Naive B cell (primary cell): Measurements from ENCODE around the gene PPIL4. TPM values are rescaled to one million over a fixed set of nuclear protein-coding genes. Genes with fewer than 3 reads are reported as not detected.
A peak's percentile ranks its signal among the peaks of the same experiment; 100 is the strongest.
"Not testable (repeated sequence)": the region's sequence is repeated elsewhere in the genome, so short reads cannot be mapped to it uniquely, and the experiment has no call there.

Experiments used
- ATAC-seq, 2 donors: fragments of 150-1000 bp; cut with Tn5 transposase; 2 replicates each; pipeline ENCODE4 v1.10.0; 2021; ENCODE audit warnings: low read depth in 2 of 2, mild to moderate bottlenecking in 2 of 2, moderate library complexity in 2 of 2
- DNase-seq: peaks from one replicate; pipeline ENCODE4 v3.0.0; 2022
- H3K27ac Mint-ChIP-seq, 6 donors: one replicate each; pipeline ENCODE4 v1.8.0; 2020 to 2022; ENCODE audit warnings: mild to moderate bottlenecking in 6 of 6, mixed read lengths in 6 of 6, moderate library complexity in 5 of 6, inconsistent platforms in 2 of 6
- H3K27me3 Mint-ChIP-seq, 3 donors: one replicate each; pipeline ENCODE4 v1.8.0; 2021 to 2022; ENCODE audit warnings: mixed read lengths in 3 of 3, mild to moderate bottlenecking in 1 of 3
- H3K36me3 Mint-ChIP-seq, 2 donors: one replicate each; pipeline ENCODE4 v1.8.0; 2020 to 2022; ENCODE audit warnings: mixed read lengths in 2 of 2, inconsistent platforms in 1 of 2, mild to moderate bottlenecking in 1 of 2
- H3K4me1 Mint-ChIP-seq, 3 donors: one replicate each; pipeline ENCODE4 v1.8.0; 2020 to 2022; ENCODE audit warnings: mixed read lengths in 3 of 3, inconsistent platforms in 1 of 3, mild to moderate bottlenecking in 1 of 3, moderate library complexity in 1 of 3
- H3K4me3 Mint-ChIP-seq, 8 donors: one replicate each; pipeline ENCODE4 v1.8.0; 2020 to 2022; ENCODE audit warnings: mild to moderate bottlenecking in 8 of 8, mixed read lengths in 8 of 8, moderate library complexity in 8 of 8, inconsistent platforms in 2 of 8
- H3K9me3 Mint-ChIP-seq, 7 donors: one replicate each; pipeline ENCODE4 v1.8.0; 2020 to 2022; ENCODE audit warnings: mixed read lengths in 7 of 7, mild to moderate bottlenecking in 5 of 7, inconsistent platforms in 2 of 7, moderate library complexity in 1 of 7
- polyA plus RNA-seq, 6 donors: library from polyadenylated mRNA; unstranded; fragments of 300-500 nt; fragmentation: Illumina TruSeq; gene quantifications; one replicate each; pipeline ENCODE4 v1.2.3, GENCODE V29; 2021; ENCODE audit warnings: low read depth in 6 of 6

Gene PPIL4
- polyA plus RNA-seq, 6 donors from 2014 or later: 10.4 to 16.2 (median 14.5) TPM

DNA sequence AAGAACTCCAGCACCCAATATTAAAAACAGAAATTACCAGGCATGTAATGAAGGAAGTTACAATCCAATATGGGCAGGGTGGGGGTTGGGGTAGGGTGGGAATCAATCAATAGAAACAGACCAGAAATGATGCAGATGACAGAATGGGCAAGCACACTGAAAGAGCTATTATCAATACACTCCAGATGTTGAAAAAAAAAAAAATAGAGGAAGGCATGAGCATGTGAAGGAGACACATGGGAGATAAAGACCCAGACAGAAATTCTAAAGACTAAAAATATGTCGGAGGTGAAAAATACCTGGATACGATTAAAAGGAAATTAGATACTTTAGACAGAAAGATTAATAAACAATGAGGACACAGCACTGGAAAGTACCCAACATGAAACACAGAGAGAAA, 42.0 kb downstream of the PPIL4 start:
- Mint-ChIP-seq H3K9me3 (no peaks in the 10 kb centered on the region), H3K27me3 (no peaks in the 10 kb centered on the region), H3K27ac (peak overlapping the region in 4 of 6 donors; percentile 5 to 88 (median 66)), H3K36me3 (peaks cover 13 to 19% of the 10 kb centered on the region in 2 donors), H3K4me3 (no peak overlapping the region), H3K4me1 (peaks cover 5 to 25% (median 17%) of the 10 kb centered on the region in 3 donors)
- ATAC-seq: no peak
- no peak for DNase-seq

DNA sequence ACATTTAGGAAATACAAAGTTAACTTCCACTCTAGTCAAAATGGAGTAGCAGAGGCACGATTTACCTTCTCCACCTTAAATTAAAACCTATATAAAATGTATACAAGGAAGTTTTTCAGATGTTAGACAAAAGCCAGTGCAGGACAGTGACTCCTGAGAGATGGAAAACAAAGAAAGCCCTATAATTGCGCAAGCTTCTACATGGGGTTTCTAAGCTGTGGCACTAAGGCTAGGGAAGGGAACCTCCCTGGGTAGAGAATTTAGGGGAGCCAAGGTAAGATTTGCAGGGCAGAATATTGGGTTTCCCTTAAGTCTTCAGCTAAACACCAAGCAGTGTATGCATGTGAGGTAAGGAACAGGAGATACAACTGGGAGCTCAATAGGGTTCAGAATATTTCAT, 42.6 kb downstream of the PPIL4 start:
- Mint-ChIP-seq H3K27me3 (no peaks in the 10 kb centered on the region), H3K4me1 (peaks cover 5 to 25% (median 19%) of the 10 kb centered on the region in 3 donors), H3K36me3 (peaks cover 13 to 19% of the 10 kb centered on the region in 2 donors), H3K4me3 (no peak overlapping the region), H3K27ac (peak overlapping the region in 4 of 6 donors; percentile 11 to 87 (median 77)), H3K9me3 (no peaks in the 10 kb centered on the region)
- no peak for DNase-seq
- ATAC-seq: no peak

DNA sequence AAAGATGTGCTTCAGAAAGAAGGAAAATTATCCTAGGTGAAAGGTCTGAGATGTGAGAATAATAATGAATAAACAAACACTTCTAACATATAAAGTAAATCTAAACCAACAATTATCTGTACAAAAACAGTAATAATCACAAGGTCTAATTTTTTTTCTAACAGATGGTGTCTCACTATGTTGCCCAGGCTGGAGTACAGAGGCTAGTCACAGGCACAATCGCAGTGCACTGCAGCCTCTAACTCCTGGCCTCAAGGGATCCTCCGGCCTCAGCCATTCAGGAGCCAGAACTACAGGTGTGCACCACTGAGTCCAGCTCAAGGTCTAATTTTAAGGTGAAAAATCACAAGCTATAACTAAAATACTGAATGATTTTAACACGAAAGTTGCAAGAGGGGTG, 44.1 kb downstream of the PPIL4 start:
- H3K4me3 Mint-ChIP-seq: no peak overlapping the region
- peaks cover 1 to 25% (median 19%) of the 10 kb centered on the region in 3 donors for H3K4me1 Mint-ChIP-seq
- H3K27ac Mint-ChIP-seq: peak overlapping the region; percentile 32 to 84 (median 65)
- peaks cover 8 to 19% of the 10 kb centered on the region in 2 donors for H3K36me3 Mint-ChIP-seq
- H3K27me3 Mint-ChIP-seq: no peaks in the 10 kb centered on the region
- H3K9me3 Mint-ChIP-seq: no peaks in the 10 kb centered on the region
- ATAC-seq (no peak), DNase-seq (no peak)

DNA sequence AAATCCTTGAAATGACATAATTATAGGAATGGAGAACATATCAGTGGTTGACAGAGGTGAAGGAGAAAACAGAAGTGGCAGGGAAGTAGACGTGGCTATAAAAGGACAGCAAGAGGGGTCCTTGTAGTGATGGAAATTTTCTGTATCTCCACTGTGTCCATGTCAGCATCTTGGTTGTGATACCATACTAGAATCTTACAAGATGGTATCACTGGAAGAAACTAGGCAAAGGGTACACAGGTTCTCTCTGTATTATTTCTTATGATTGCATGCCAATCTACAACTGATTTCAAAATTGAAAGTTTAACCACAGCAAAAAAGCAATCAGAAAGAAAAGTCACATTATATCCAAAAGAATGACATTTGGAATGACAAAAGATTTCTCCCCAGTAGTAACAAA, 44.6 kb downstream of the PPIL4 start:
- ATAC-seq (no peak), DNase-seq (no peak)
- Mint-ChIP-seq H3K27ac (peak overlapping the region in 2 of 6 donors; percentile 12 to 83), H3K9me3 (no peaks in the 10 kb centered on the region), H3K27me3 (no peaks in the 10 kb centered on the region), H3K4me1 (peaks cover 4 to 27% (median 19%) of the 10 kb centered on the region in 3 donors), H3K4me3 (no peak overlapping the region), H3K36me3 (peaks cover 8 to 19% of the 10 kb centered on the region in 2 donors)

DNA sequence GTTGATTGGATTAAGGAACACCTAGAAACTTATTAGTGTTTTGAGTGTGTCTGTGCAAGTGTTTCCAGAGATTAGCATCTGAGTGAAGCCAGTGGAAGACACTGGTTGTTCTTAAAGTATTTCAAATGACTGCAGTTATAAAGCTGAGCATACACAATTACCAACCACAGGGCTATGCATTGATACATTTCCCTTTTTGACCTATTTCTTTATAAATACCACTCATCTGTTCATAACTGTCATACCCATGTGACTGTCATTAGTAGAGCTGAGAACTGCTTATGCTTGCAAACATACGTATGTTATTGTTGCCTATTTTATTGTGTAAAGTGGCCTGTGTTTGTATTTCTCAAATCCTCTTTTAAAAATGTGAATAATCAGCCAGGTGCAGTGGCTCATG, 45.7 kb downstream of the PPIL4 start:
- DNase-seq (no peak), ATAC-seq (no peak)
- H3K4me1 Mint-ChIP-seq: peaks cover 11 to 39% (median 27%) of the 10 kb centered on the region in 3 donors
- no peaks in the 10 kb centered on the region for H3K27me3 Mint-ChIP-seq
- H3K27ac Mint-ChIP-seq: peak overlapping the region; percentile 49 to 82 (median 62)
- H3K36me3 Mint-ChIP-seq: peaks cover under 1 to 11% of the 10 kb centered on the region in 2 donors
- H3K9me3 Mint-ChIP-seq: no peaks in the 10 kb centered on the region
- no peak overlapping the region for H3K4me3 Mint-ChIP-seq

DNA sequence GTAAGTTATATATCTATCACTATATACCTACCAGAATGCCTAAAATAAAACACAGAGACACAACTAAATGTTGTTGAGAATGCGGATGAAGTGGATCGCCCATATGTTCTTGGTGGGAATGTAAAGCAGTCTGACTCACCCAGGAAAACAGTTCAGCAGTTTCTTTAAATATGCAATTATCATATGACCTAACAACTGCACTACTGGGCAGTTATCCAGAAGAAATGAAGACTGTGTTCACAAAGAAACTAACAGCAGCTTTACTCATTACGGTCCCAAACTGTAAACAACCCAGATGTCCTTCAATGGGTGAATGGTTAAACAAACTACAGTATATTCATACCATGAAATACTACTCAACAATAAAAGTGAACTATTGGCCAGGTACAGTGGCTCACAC, 46.8 kb downstream of the PPIL4 start:
- DNase-seq: no peak
- Mint-ChIP-seq H3K9me3 (no peaks in the 10 kb centered on the region), H3K4me1 (peaks cover 15 to 49% (median 34%) of the 10 kb centered on the region in 3 donors)

DNA sequence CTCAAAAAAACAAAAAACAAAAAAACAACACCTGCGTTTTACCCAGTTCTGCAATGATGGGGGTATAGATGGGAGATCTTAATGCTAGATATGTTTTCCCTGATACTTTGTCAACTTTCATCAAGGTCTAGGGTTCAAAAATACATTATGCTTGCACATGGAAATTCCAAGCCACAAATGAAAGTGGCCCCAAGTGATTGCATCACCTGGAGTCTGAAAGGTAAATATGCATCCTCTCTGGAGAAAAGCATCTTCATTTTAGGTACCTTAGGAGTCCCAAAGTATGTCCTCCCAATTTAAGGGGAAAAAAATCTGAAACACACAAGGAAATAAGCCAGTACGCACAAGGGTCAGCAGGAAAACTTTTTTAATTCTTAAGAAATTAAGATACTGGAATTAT, 48.5 kb downstream of the PPIL4 start:
- no peaks in the 10 kb centered on the region for H3K36me3 Mint-ChIP-seq
- H3K9me3 Mint-ChIP-seq: no peaks in the 10 kb centered on the region
- H3K4me1 Mint-ChIP-seq: peaks cover 28 to 65% (median 38%) of the 10 kb centered on the region in 3 donors
- ATAC-seq (no peak), DNase-seq (no peak)
- no peaks in the 10 kb centered on the region for H3K27me3 Mint-ChIP-seq
- no peak overlapping the region for H3K4me3 Mint-ChIP-seq
- peak overlapping the region in 4 of 6 donors; percentile 5 to 98 (median 52) for H3K27ac Mint-ChIP-seq

More for the DNA sequence above, 46.8 kb downstream of the PPIL4 start:
- H3K4me3 Mint-ChIP-seq: no peak overlapping the region
- no peaks in the 10 kb centered on the region for H3K27me3 Mint-ChIP-seq
- no peak for ATAC-seq
- H3K27ac Mint-ChIP-seq: peak overlapping the region in 4 of 6 donors; percentile 24 to 98 (median 84)
- peaks cover 0 to 6% of the 10 kb centered on the region in 2 donors for H3K36me3 Mint-ChIP-seq

DNA sequence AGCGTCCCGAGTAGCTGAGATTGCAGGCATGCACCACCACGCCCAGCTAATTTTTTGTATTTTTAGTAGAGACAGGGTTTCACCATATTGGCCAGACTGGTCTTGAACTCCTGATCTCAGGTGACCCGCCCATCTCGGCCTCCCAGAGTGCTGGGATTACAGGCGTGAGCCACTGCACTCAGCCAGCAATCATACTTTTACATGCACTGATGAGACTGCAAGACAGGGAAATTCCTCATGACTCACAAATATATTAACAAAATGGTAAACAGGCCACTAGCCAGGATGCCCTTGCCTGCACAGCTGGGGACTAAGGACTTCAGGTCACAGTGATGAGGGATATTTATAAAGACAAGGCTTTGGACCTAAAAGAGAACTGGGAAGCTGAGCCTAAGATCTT, 49.2 kb downstream of the PPIL4 start:
- H3K36me3 Mint-ChIP-seq, ATAC-seq, DNase-seq, H3K27me3 Mint-ChIP-seq, H3K9me3 Mint-ChIP-seq: not testable (repeated sequence)
- peaks cover 30 to 62% (median 38%) of the 10 kb centered on the region in 3 donors for H3K4me1 Mint-ChIP-seq
- peak overlapping the region in 4 of 8 donors; percentile 3 to 79 (median 62) for H3K4me3 Mint-ChIP-seq
- peak overlapping the region in 5 of 6 donors; percentile 47 to 98 (median 89) for H3K27ac Mint-ChIP-seq

DNA sequence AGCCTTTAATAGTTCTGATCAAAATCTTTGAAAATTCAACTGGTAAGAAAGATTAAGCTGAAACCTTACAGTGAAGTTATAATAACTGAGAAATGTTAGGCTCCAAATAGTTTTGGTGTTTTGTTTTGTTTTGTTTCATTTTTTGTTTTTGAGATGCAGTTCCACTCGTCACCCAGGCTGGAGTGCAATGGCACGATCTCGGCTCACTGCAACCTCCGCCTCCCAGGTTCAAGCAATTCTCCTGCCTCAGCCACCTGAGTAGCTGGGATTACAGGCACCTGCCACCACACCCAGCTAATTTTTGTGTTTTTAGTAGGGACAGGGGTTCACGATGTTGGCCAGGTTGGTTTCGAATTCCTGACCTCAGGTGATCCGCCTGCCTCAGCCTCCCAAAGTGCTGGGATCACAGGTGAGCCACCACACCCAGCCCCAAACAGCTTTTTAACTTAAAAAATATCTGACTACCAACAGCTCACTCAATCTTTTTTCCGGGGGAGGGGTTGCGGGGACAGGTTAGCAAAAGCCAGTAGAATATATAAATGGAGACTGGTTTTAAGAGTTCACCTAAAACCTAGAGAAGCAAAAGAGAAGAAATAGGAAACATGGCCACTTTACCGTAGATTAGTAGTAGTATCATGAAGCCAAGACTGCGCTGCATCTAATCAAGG, 50.4 kb downstream of the PPIL4 start:
- Mint-ChIP-seq H3K4me1 (peaks cover 33 to 64% (median 36%) of the 10 kb centered on the region in 3 donors), H3K27ac (peak overlapping the region; percentile 89 to 99 (median 94)), H3K4me3 (peak overlapping the region in 7 of 8 donors; percentile 12 to 86 (median 68))
- not testable (repeated sequence) for H3K9me3 Mint-ChIP-seq, ATAC-seq, H3K27me3 Mint-ChIP-seq, H3K36me3 Mint-ChIP-seq, DNase-seq

DNA sequence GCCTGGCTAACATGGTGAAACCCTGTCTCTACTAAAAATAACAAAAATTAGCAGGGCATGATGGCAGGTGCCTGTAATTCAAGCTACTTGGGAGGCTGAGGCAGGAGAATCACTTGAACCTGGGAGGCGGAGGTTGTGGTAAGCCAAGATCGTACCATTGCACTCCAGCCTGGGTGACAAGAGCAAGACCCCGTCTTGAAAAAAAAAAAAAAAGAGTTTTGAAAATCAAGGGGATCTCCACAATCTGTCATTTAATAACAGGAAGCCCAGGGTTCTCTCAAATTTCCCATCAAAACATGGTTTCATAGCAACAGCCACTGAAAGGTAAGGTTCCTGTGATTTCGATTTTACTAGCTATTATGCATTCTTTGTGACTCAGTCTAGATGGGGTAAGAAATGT, 51.0 kb downstream of the PPIL4 start:
- DNase-seq (peak; percentile 69), ATAC-seq (peak; percentile 95)
- H3K27me3 Mint-ChIP-seq, H3K9me3 Mint-ChIP-seq, H3K36me3 Mint-ChIP-seq: not testable (repeated sequence)
- peak overlapping the region; percentile 12 to 86 (median 68) for H3K4me3 Mint-ChIP-seq
- peaks cover 37 to 71% (median 40%) of the 10 kb centered on the region in 3 donors for H3K4me1 Mint-ChIP-seq
- peak overlapping the region; percentile 89 to 99 (median 94) for H3K27ac Mint-ChIP-seq

DNA sequence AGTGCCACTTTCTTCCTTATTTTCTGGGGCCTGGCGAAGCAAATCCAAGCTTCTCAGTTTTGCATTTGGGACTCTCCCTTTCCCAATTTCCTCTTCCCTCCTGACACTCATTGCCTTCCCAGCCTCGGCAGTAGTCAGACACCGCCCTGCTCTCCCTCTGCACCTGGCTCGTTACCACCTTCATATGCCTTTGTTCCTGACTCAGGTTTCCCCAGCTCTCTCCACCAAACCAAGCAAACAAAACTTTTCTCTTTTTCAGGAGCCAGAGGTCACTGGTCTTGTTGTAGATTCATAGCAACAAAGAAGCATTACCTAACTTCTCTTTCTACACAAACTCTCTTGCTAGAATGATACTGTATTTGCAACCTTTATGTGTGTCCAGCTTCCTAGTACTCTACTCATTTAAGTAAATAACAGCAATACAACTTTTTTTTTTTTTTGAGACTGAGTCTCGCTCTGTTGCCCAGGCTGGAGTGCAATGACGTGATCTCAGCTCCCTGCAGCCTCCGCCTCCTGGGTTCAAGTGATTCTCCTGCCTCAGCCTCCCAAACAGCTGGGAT, 52.0 kb downstream of the PPIL4 start:
- H3K27me3 Mint-ChIP-seq: no peaks in the 10 kb centered on the region
- H3K4me3 Mint-ChIP-seq: peak overlapping the region in 4 of 8 donors; percentile 3 to 70 (median 43)
- H3K9me3 Mint-ChIP-seq: no peaks in the 10 kb centered on the region
- H3K4me1 Mint-ChIP-seq: peaks cover 44 to 76% (median 47%) of the 10 kb centered on the region in 3 donors
- H3K36me3 Mint-ChIP-seq: no peaks in the 10 kb centered on the region
- H3K27ac Mint-ChIP-seq: peak overlapping the region; percentile 29 to 99 (median 93)
- DNase-seq (no peak), ATAC-seq (no peak)

DNA sequence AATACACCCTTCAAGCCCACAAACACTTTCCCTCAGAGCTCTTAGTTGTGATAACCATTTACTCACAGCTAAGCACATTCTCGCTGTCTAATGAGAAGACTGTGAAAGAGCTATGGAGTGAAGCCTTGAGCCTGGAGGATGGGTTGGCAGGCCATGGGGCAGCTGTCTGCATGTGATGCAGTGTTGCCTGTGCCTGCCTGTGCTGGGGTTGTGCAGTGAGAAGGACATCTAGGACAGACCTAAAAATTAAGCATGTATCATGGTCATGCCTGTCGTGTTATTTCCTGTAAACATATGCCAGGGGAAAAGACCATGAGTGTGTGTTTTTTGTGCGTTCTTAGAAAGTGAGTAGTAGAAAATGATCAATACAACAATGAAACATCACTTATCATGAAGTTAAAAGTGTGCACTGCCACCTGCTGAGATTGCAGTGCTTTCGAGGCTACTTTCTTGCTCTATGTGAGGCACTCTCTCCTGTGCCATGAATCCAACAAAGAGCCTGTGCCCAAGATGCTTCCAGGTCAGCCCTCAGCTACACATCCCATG, 53.0 kb downstream of the PPIL4 start:
- peak overlapping the region in 1 of 8 donors; percentile 37 for H3K4me3 Mint-ChIP-seq
- H3K4me1 Mint-ChIP-seq: peaks cover 49 to 84% (median 56%) of the 10 kb centered on the region in 3 donors
- no peaks in the 10 kb centered on the region for H3K9me3 Mint-ChIP-seq
- H3K27me3 Mint-ChIP-seq: no peaks in the 10 kb centered on the region
- ATAC-seq (no peak), DNase-seq (no peak)
- H3K27ac Mint-ChIP-seq: peak overlapping the region in 5 of 6 donors; percentile 26 to 99 (median 97)
- H3K36me3 Mint-ChIP-seq: no peaks in the 10 kb centered on the region

DNA sequence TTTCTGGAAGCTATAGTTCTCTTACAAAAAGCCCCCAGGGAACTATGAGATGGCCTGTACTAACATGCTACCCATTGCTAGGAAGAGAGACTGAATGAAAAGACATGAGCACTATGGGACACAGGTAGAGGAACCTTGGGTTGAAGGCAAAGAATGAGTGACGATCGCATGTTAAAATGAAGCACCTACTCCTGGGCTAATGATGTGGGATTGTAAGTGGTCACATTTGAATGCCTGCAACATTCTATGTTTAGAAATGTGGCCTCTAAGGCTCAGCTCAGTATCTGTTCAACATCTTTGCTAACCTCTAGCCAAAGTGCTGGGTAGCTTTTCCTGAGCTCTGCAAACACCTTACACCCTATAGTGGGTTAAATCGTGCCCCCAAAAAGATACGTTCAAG, 55.9 kb downstream of the PPIL4 start:
- H3K9me3 Mint-ChIP-seq: no peaks in the 10 kb centered on the region
- H3K4me3 Mint-ChIP-seq: peak overlapping the region in 3 of 8 donors; percentile 36 to 71 (median 43)
- H3K27ac Mint-ChIP-seq: peak overlapping the region; percentile 38 to 99 (median 79)
- ATAC-seq (no peak), DNase-seq (no peak)
- no peaks in the 10 kb centered on the region for H3K27me3 Mint-ChIP-seq
- H3K4me1 Mint-ChIP-seq: peaks cover 50 to 85% (median 65%) of the 10 kb centered on the region in 3 donors
- H3K36me3 Mint-ChIP-seq: no peaks in the 10 kb centered on the region
